H1 (cell line): ENCODE results near the gene BRD1. TPM values are rescaled to one million over a fixed set of nuclear protein-coding genes. Genes with fewer than 3 reads are reported as not detected.

ENCODE experiments used
- CTCF ChIA-PET: fragments of 300-600 bp; sonication (Branson Sonifier 250); formaldehyde crosslinking; loops from one replicate; lab custom pipeline; 2021; ENCODE audit not compliant: partially characterized antibody; lab: Charles Lee
- POLR2A ChIA-PET: fragments of 300-600 bp; sonication (Branson Sonifier 250); formaldehyde crosslinking; loops from one replicate; lab custom pipeline; 2021; ENCODE audit warnings: inconsistent platforms; ENCODE audit not compliant: partially characterized antibody; lab: Charles Lee
- DNase-seq, 2 experiments: peaks; one replicate each; pipeline versions ENCODE4 v3.0.0 to v3.0.0-alpha.2; 2010 to 2022; ENCODE audit warnings: low spot score in 2 of 2, low read depth in 1 of 2, mixed read lengths in 1 of 2
- FAIRE-seq: peaks from 2 replicates; lab custom pipeline; 2011; peaks lifted over from hg19 to GRCh38; lab: Jason Lieb, UNC
- H2AFZ ChIP-seq: 2 replicates; pipeline ENCODE4 v1.8.1; 2012; ENCODE audit warnings: low read length, inconsistent platforms
- H2AK5ac ChIP-seq: 2 replicates; pipeline ENCODE4 v1.6.1; 2013; ENCODE audit warnings: low read depth, low read length
- H2BK120ac ChIP-seq: replicated peaks from 2 replicates; pipeline ENCODE3; 2013; ENCODE audit warnings: low read depth, low read length, inconsistent platforms
- H2BK12ac ChIP-seq: 2 replicates; pipeline ENCODE4 v1.6.1; 2013; ENCODE audit warnings: low read depth, low read length
- H2BK15ac ChIP-seq: 2 replicates; pipeline ENCODE4 v1.6.1; 2013; ENCODE audit warnings: low read length
- H2BK20ac ChIP-seq: 2 replicates; pipeline ENCODE4 v1.6.1; 2013; ENCODE audit warnings: low read length
- H2BK5ac ChIP-seq: 2 replicates; pipeline ENCODE4 v1.6.1; 2013; ENCODE audit warnings: low read depth, low read length
- H3K14ac ChIP-seq: 2 replicates; pipeline ENCODE4 v1.6.1; 2013; ENCODE audit warnings: inconsistent platforms; ENCODE audit not compliant: insufficient read length
- H3K18ac ChIP-seq: 2 replicates; pipeline ENCODE4 v1.6.1; 2013; ENCODE audit warnings: low read length; ENCODE audit errors: extremely low read depth
- H3K23ac ChIP-seq: 2 replicates; pipeline ENCODE4 v1.6.1; 2013; ENCODE audit warnings: inconsistent platforms; ENCODE audit not compliant: insufficient read length
- H3K23me2 ChIP-seq: 2 replicates; pipeline ENCODE4 v1.6.1; 2013; ENCODE audit warnings: low read depth, low read length
- H3K27ac ChIP-seq: 2 replicates; pipeline ENCODE4 v1.6.1; 2011; ENCODE audit warnings: low read depth, low read length, inconsistent platforms
- H3K27me3 ChIP-seq, 4 experiments: replicated peaks in 1 of 4; 1 replicate in 1 of 4; 2 replicates in 3 of 4; pipeline versions ENCODE4 v1.6.1 to v1.8.1; 2011 to 2013; ENCODE audit warnings: low read length in 3 of 4, mild to moderate bottlenecking in 3 of 4, inconsistent platforms in 2 of 4, mixed read lengths in 2 of 4, moderate library complexity in 1 of 4; ENCODE audit not compliant: control insufficient read depth in 3 of 4, insufficient read depth in 3 of 4; ENCODE audit errors: extremely low read depth in 1 of 4
- H3K36me3 ChIP-seq, 4 experiments: 2 replicates each; pipeline versions ENCODE4 v1.6.1 to v1.8.1; 2011 to 2013; ENCODE audit warnings: mild to moderate bottlenecking in 4 of 4, low read length in 3 of 4, moderate library complexity in 2 of 4, control low read depth in 1 of 4, inconsistent platforms in 1 of 4; ENCODE audit not compliant: insufficient read depth in 4 of 4, control insufficient read depth in 2 of 4
- H3K4ac ChIP-seq: replicated peaks from 2 replicates; pipeline ENCODE3; 2013; ENCODE audit warnings: low read length, low read depth, mixed read lengths, inconsistent platforms; ENCODE audit not compliant: insufficient read length
- H3K4me1 ChIP-seq, 4 experiments: replicated peaks in 1 of 4; 1 replicate in 1 of 4; 2 replicates in 3 of 4; pipeline versions ENCODE4 v1.6.1 to v1.8.1; 2011 to 2013; ENCODE audit warnings: low read length in 3 of 4, inconsistent platforms in 2 of 4, mixed read lengths in 1 of 4; ENCODE audit not compliant: insufficient read depth in 4 of 4, control insufficient read depth in 3 of 4
- H3K4me2 ChIP-seq, 2 experiments: 2 replicates each; pipeline versions ENCODE4 v1.6.1 to v1.8.1; 2011 to 2013; ENCODE audit warnings: low read depth in 2 of 2, low read length in 2 of 2, control low read depth in 1 of 2, inconsistent platforms in 1 of 2, mild to moderate bottlenecking in 1 of 2; ENCODE audit not compliant: insufficient read depth in 1 of 2
- H3K4me3 ChIP-seq, 4 experiments: fragments of 200-600, 300-600 bp in 1 of 4; sonication (generic), shearing (Covaris generic), sonication (Bioruptor Twin) in 1 of 4; 2 replicates each; pipeline versions ENCODE4 v1.5.1 to v1.8.1; 2011 to 2016; ENCODE audit warnings: low read length in 4 of 4, low read depth in 3 of 4, control low read depth in 2 of 4, inconsistent platforms in 2 of 4, mild to moderate bottlenecking in 2 of 4, mixed read lengths in 1 of 4, moderate library complexity in 1 of 4; ENCODE audit not compliant: insufficient read depth in 2 of 4; ENCODE audit errors: extremely low read depth in 1 of 4
- H3K56ac ChIP-seq: replicated peaks from 2 replicates; pipeline ENCODE3; 2013; ENCODE audit warnings: low read depth, mild to moderate bottlenecking, mixed read lengths, low read length, inconsistent platforms; ENCODE audit not compliant: insufficient read length
- H3K79me1 ChIP-seq: 2 replicates; pipeline ENCODE4 v1.6.1; 2013; ENCODE audit warnings: low read depth, low read length, control low read depth
- H3K79me2 ChIP-seq, 2 experiments: 2 replicates each; pipeline versions ENCODE4 v1.6.1 to v1.8.1; 2012 to 2013; ENCODE audit warnings: low read length in 2 of 2, mild to moderate bottlenecking in 2 of 2, inconsistent platforms in 1 of 2; ENCODE audit not compliant: insufficient read depth in 2 of 2, control insufficient read depth in 1 of 2
- H3K9ac ChIP-seq, 4 experiments: replicated peaks in 1 of 4; 1 replicate in 1 of 4; 2 replicates in 3 of 4; pipeline versions ENCODE4 v1.6.1 to v1.8.1; 2011 to 2013; ENCODE audit warnings: low read depth in 3 of 4, low read length in 3 of 4, control low read depth in 2 of 4, mild to moderate bottlenecking in 2 of 4, moderate library complexity in 2 of 4, inconsistent platforms in 1 of 4; ENCODE audit errors: extremely low read depth in 1 of 4
- H3K9me3 ChIP-seq, 2 experiments: 2 replicates each; pipeline versions ENCODE4 v1.6.1 to v1.8.1; 2012 to 2013; ENCODE audit warnings: mild to moderate bottlenecking in 2 of 2, moderate library complexity in 2 of 2, control low read depth in 1 of 2, inconsistent platforms in 1 of 2, low read depth in 1 of 2, low read length in 1 of 2, mixed read lengths in 1 of 2; ENCODE audit not compliant: insufficient read depth in 2 of 2
- H4K20me1 ChIP-seq, 2 experiments: replicated peaks in 1 of 2; 2 replicates each; pipeline versions ENCODE3 to v1.8.1; 2011 to 2013; ENCODE audit warnings: inconsistent platforms in 2 of 2, low read length in 2 of 2, mild to moderate bottlenecking in 1 of 2; ENCODE audit not compliant: insufficient read depth in 2 of 2, control insufficient read depth in 1 of 2
- H4K5ac ChIP-seq: 2 replicates; pipeline ENCODE4 v1.6.1; 2013; ENCODE audit warnings: low read length, low read depth, mixed read lengths, inconsistent platforms; ENCODE audit not compliant: insufficient read length
- H4K8ac ChIP-seq: 2 replicates; pipeline ENCODE4 v1.8.0; 2013; ENCODE audit warnings: mild to moderate bottlenecking, moderate library complexity, low read length, inconsistent platforms; ENCODE audit not compliant: insufficient read depth; ENCODE audit errors: extremely low read depth
- H4K91ac ChIP-seq: replicated peaks from 2 replicates; pipeline ENCODE3; 2013; ENCODE audit warnings: low read length, mixed read lengths, inconsistent platforms; ENCODE audit not compliant: insufficient read length
- ASH2L ChIP-seq: fragments of 200-600, 300-600 bp; sonication (generic); IDR thresholded peaks from one replicate; pipeline ENCODE4 v1.7.1; 2017; ENCODE audit warnings: low read length
- CBX8 ChIP-seq: fragments of 300-800, 300-1000 bp; sonication (generic); IDR thresholded peaks from 2 replicates; pipeline ENCODE4 v1.7.1; 2016; ENCODE audit warnings: low read depth, low read length, borderline replicate concordance
- CREB1 ChIP-seq: IDR thresholded peaks from 2 replicates; pipeline ENCODE4 v1.6.1; 2012; ENCODE audit warnings: inconsistent platforms
- CTBP2 ChIP-seq: IDR thresholded peaks from 2 replicates; pipeline ENCODE4 v1.7.0; 2011; ENCODE audit warnings: borderline replicate concordance, mild to moderate bottlenecking, moderate library complexity, mixed read lengths, low read length; ENCODE audit not compliant: insufficient read depth, insufficient read length
- EP300 ChIP-seq, 2 experiments: IDR thresholded peaks; 1 replicate in 1 of 2; 2 replicates in 1 of 2; pipeline ENCODE4 v1.6.1; 2011 to 2012; ENCODE audit warnings: low read depth in 2 of 2, low read length in 2 of 2, mild to moderate bottlenecking in 2 of 2, borderline replicate concordance in 1 of 2, inconsistent platforms in 1 of 2, moderate library complexity in 1 of 2
- FOSL1 ChIP-seq: IDR thresholded peaks from 2 replicates; pipeline ENCODE4 v1.6.1; 2011; ENCODE audit warnings: mild to moderate bottlenecking, low read depth, low read length, moderate library complexity; ENCODE audit not compliant: insufficient read depth
- GABPA ChIP-seq: IDR thresholded peaks from 2 replicates; pipeline ENCODE4 v1.6.1; 2011; ENCODE audit warnings: mild to moderate bottlenecking, low read length, moderate library complexity, borderline replicate concordance; ENCODE audit not compliant: insufficient read depth
- GTF2F1 ChIP-seq: IDR thresholded peaks from 2 replicates; pipeline ENCODE4 v1.6.1; 2012; ENCODE audit warnings: low read depth, low read length, improper control_type of control experiment, borderline replicate concordance
- KDM4A ChIP-seq: IDR thresholded peaks from one replicate; pipeline ENCODE4 v1.7.1; 2012; ENCODE audit warnings: low read depth, mild to moderate bottlenecking, moderate library complexity, low read length, inconsistent platforms; ENCODE audit not compliant: severe bottlenecking
- POLR2A ChIP-seq, 2 experiments: IDR thresholded peaks; 1 replicate in 1 of 2; 2 replicates in 1 of 2; pipeline ENCODE4 v1.6.1; 2011; ENCODE audit warnings: low read depth in 2 of 2, low read length in 2 of 2, mild to moderate bottlenecking in 2 of 2; ENCODE audit errors: control extremely low read depth in 1 of 2
- POLR2AphosphoS5 ChIP-seq: IDR thresholded peaks from 2 replicates; pipeline ENCODE4 v1.6.1; 2011; ENCODE audit warnings: low read depth, low read length
- TBP ChIP-seq: IDR thresholded peaks from 2 replicates; pipeline ENCODE4 v1.6.1; 2011; ENCODE audit warnings: low read depth, low read length, improper control_type of control experiment
- TEAD4 ChIP-seq: IDR thresholded peaks from 2 replicates; pipeline ENCODE4 v1.6.1; 2012; ENCODE audit warnings: low read depth, low read length, inconsistent platforms, mixed read lengths
- WGBS, 2 experiments: shearing (Covaris generic) in 1 of 2; methylation state at CpG; one replicate each; pipeline versions ENCODE4 v1.1.6 to v1.1.7; 2013 to 2015; ENCODE audit warnings: low lambda C conversion rate in 2 of 2, mixed read lengths in 2 of 2, inconsistent platforms in 1 of 2, low coverage in 1 of 2, missing lambda C conversion rate in 1 of 2; ENCODE audit not compliant: insufficient replicate concordance in 2 of 2, insufficient coverage in 1 of 2, insufficient read length in 1 of 2; ENCODE audit errors: extremely low coverage in 1 of 2, missing lambda C conversion rate in 1 of 2; 5-methylcytosine and 5-hydroxymethylcytosine counted together
- polyA plus RNA-seq, 7 experiments: library from polyadenylated mRNA; depleted of rRNA in 3 of 7; stranded (reverse) in 5 of 7; unstranded in 2 of 7; fragments of >200 nt in 5 of 7; fragments of 200-250 nt in 2 of 7; gene quantifications; 1 replicate in 5 of 7; 2 replicates in 1 of 7; 4 replicates in 1 of 7; pipeline versions ENCODE4 v1.2.1 to v1.2.3, GENCODE V29; 2011 to 2013; ENCODE audit warnings: missing spikeins in 2 of 7, mixed read lengths in 2 of 7
- total RNA-seq: library from RNA; stranded (reverse); fragmentation: NEBNext Ultra II Directional; extraction: Animal tissue kit (Norgen Biotek cat#: 25700); gene quantifications from 2 replicates; pipeline ENCODE4 v1.2.1, GENCODE V29; 2021

The BRD1 gene
- total and polyA plus RNA-seq, 2 of the 8 experiments (the other 6 are each of a cell fraction or from before 2014, with no cell fraction given): 6.8 to 34.0 TPM

DNA sequence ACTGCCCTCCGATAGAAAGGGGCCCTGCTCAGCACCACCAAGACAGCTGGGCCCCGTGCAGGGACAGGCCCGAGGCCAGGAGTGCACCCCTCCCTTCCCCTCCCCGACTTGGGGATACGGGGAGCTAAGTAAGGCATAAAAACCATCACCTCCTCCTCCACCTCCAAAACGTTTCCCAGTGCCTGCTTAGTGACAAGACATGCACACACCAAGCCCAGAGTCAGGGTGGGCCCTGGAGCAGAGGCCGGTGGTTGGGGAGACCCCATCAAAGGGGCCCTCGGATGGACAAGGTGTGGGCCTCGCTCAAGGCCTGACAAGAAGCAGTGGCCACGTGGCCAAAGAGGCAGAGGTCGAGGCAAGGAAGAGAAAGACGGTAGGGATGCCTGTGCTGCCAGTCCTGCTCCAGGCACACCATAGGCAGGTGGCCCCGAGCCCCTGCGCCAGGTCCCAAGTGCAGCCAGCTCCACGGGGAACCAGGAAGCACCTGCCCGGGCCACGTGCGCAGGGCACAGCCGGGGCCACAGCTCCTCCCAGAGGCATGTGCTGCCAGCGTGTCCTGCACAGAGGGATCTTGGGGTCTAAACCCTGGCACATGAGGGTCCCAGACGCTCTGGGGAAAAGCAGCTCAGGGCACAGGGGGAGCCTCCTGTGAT, 53.0 kb downstream of the BRD1 start:
- Histone ChIP-seq H3K36me3 (peaks cover 3 to 36% (median 22%) of the 10 kb centered on the region in 4 experiments), H2AFZ (no peak overlapping the region), H3K9ac (no peak overlapping the region), H3K14ac (no peak overlapping the region), H3K23me2 (peaks cover 10% of the 10 kb centered on the region; the same call in 1 of the 2 replicates), H2BK20ac (no peak overlapping the region), H3K56ac (no peak overlapping the region), H3K18ac (no peak overlapping the region), H3K9me3 (no peaks in the 10 kb centered on the region; a peak in 1 of 4 replicates), H2BK5ac (no peak overlapping the region), H3K4ac (no peak overlapping the region), H3K4me3 (no peak overlapping the region), H4K8ac (no peak overlapping the region), H2AK5ac (no peak overlapping the region), H2BK120ac (no peak overlapping the region), H2BK15ac (no peak overlapping the region), H3K4me1 (peaks cover 0 to 6% (median under 1%) of the 10 kb centered on the region in 4 experiments; a peak in 4 of 7 replicates), H3K27me3 (peaks cover 0 to 3% (median 0%) of the 10 kb centered on the region in 4 experiments; a peak in 2 of 7 replicates), H4K20me1 (peaks cover 10 to 20% of the 10 kb centered on the region in 2 experiments), H3K27ac (no peak overlapping the region), H2BK12ac (no peak overlapping the region), H4K5ac (no peak overlapping the region), H3K23ac (no peak overlapping the region), H3K79me2 (peaks cover 0 to 9% of the 10 kb centered on the region in 2 experiments; a peak in 1 of 4 replicates), H3K79me1 (peaks cover 7% of the 10 kb centered on the region; the same call in 1 of the 2 replicates), H3K4me2 (no peak overlapping the region), H4K91ac (no peak overlapping the region)
- ChIA-PET CTCF (interaction anchor here (0.6 to 1.5 kb wide), 3 partner anchors 9 to 256 kb away, joined by 3 to 4 read pairs (median 4); no protein-coding TSS in a partner anchor), POLR2A (interaction anchor here (1.2 kb wide), 1 partner anchor 52 kb away, joined by 3 read pairs; no protein-coding TSS in a partner anchor)
- DNase-seq (no peak), FAIRE-seq (no peak)
- WGBS, 2 experiments: 89% methylated on average over 21 of the region's 21 CpGs; no CpG with 5 or more reads in 1 of the 2 experiments
- no peak for TF ChIP-seq GTF2F1
- no peak for TF ChIP-seq CBX8
- no peak for TF ChIP-seq FOSL1
- no peak for TF ChIP-seq CREB1
- TF ChIP-seq KDM4A: no peak
- TF ChIP-seq GABPA: no peak
- TF ChIP-seq EP300 (IDR thresholded peaks at IDR 0.05; ENCODE audit: borderline replicate concordance in 1 of 2, low read depth in 2 of 2, low read length in 2 of 2): no peak
- no peak for TF ChIP-seq POLR2AphosphoS5
- no peak for TF ChIP-seq CTBP2
- TF ChIP-seq POLR2A (IDR thresholded peaks at IDR 0.05; ENCODE audit: control extremely low read depth in 1 of 2, low read depth in 2 of 2, low read length in 2 of 2): no peak
- no peak for TF ChIP-seq ASH2L
- TF ChIP-seq TEAD4: no peak
- TF ChIP-seq TBP: no peak
